Medulla oblongata (tissue), 1 donor: ENCODE measurements around the gene SMC1A.
"Not testable (repeated sequence)": the region's sequence is repeated elsewhere in the genome, so short reads cannot be mapped to it uniquely, and the experiment has no call there.

Source experiments
- DNase-seq: peaks from one replicate; pipeline ENCODE4 v3.0.0-alpha.2; 2015; ENCODE audit errors: extremely low spot score

Gene SMC1A

DNA sequence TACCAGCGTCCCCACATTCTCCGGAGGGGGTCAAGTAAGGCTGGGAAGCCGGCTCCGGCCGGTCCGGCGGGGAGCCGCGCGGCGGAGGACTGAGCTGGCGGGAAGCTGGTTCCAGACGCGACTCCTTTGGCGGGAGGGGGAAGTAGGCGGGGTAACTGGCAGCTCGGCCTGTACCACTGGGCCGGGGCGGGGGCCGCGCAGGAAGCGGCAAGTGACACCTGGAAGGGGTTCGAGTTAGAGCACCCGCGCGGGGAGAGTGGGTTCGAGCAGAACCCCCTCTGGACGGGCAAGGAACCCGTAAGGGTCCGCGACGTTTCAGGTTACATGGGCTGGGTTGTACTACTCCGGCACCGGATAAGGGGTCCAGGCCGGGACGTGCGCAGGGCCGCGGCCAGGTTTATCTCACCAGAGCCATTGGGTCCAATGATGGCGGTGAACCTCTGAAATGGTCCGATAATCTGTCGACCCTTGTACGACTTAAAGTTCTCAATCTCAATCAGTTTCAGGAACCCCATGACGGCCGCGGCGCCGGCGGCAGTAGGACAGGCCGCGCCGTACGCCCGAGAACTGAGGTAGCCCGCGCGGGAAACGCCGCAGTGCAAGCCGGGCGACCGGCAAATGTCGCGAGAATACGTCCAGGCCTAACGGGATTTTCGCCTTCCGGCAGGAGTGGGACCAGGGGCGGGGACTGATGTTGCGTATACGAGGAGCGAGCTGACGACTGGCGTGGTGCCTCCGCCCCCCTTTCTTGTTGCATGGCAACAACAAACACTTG, at the start of gene SMC1A:
SMC1A (minus strand) TSS at position 569 of the 775 bp plus-strand sequence; CDS start at position 515, 54 bp downstream.
- peak; percentile 95 for DNase-seq

DNA sequence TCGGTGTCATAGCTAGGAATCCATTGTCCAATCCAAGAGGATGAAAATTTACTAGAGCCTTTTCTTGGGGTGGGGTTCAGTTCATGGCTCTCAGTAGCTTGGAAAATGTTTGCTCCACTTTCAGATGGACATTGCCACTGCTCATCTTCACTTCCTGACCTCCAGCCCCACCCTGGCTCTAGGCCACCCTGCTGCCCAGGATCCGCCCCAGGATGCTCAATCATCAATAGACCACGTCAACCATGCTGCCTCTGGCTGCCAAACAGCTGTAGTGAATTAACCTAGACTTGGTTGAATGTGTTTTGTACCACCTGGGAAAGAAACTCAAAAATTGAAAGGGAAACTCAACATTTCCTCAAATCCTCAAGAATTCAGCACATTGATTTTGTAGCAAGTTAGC, 48.9 kb upstream of the SMC1A start:
- no peak for DNase-seq

GRCh38 chrX:53468659-53469058, 46.2 kb upstream of the SMC1A start:
- DNase-seq: not testable (repeated sequence)

DNA sequence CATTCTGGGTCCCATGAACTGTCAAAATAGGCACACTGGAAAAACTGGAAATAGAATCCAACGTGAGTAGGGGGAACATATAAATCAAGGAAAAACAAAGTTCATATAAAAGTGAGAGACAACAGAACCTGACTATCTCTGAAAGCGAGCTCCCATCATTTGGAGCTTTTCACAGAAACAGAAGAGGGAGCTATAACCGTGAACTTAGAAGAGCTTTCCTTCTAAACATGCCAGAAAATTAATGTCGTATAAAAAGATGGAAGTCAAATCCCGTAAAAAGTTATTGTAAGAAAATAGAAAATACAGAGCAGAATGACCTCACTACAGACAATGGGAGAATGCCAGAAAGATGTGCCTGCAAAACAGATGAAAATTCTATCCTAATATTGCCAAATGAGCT, 35.6 kb upstream of the SMC1A start:
- no peak for DNase-seq

DNA sequence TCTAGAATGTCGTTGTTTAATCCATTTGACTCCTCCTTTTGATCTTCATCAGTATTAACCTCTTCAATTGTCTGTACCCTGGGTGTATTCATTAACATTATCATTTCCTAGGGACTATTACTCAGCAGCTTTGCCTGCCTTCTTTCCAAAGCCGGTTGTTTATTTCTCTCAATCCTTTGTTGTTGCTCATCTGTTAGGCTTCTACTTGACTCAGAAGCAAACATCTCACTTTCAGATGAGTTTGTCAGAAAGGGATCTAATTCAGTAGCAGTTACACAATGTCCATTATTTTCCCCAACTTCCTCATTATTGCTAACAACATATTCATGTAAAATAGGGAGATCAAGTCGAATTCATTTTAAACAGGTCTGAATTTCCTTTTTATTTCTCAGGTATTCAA, 33.8 kb upstream of the SMC1A start:
- DNase-seq: no peak

DNA sequence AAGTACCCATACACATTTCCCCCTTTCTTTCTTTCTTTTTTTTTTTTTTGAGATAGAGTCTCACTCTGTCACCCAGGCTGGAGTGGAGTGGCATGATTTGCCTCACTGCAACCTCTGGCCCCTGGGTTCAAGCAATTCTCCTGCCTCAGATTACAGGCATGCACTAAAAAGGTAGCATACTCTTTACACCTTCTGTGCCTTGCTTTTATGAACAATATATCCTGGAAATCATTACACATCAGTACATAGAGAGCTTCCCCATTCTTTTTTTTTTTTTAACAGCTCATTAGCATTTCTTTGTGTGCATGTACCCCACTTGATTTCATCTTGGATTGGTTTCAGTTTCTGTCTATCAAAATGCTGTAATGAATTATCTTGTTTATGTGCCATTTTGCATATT, 30.4 kb upstream of the SMC1A start:
- DNase-seq: no peak

DNA sequence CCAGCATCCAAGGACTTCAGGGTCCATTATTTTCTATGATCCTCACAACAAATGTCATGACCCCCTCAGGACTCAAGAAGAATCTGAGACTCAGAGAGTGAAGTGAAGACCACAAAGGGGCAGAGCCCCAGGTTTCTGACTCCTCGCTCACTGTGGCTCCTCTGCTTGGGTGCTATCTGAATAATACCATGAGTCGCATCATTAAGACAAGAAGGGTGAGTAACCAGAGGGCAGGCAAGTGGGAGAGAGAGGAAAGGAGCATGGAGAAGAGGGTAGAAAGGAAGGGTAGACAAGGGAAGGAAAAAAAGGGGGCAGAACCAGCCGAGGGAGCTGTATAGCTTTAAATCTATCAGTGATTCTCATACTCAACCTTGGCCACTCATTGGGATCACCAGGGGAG, 27.2 kb upstream of the SMC1A start:
- no peak for DNase-seq

GRCh38 chrX:53447441-53447840, 25.0 kb upstream of the SMC1A start:
- DNase-seq: no peak

DNA sequence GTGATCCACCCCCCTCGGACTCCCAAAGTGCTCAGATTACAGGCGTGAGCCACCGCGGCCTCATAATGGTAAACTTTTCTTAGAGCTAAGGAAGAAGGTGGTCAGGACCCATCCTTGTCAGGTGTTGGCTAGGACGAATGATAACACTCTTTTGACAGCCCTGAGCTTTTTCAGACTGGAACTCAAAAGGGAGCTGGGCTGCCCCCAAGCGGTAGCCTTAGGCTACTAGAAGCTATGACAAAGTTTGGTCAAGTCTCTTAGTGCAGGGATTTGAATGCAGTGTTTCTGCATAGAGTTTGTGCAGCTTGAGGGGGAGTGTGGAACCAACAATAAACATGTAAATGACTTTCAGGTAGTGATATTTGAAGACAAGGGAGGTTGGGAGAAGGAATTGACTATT, 23.5 kb upstream of the SMC1A start:
- DNase-seq: no peak

GRCh38 chrX:53442322-53442631, 19.8 kb upstream of the SMC1A start:
- no peak for DNase-seq

DNA sequence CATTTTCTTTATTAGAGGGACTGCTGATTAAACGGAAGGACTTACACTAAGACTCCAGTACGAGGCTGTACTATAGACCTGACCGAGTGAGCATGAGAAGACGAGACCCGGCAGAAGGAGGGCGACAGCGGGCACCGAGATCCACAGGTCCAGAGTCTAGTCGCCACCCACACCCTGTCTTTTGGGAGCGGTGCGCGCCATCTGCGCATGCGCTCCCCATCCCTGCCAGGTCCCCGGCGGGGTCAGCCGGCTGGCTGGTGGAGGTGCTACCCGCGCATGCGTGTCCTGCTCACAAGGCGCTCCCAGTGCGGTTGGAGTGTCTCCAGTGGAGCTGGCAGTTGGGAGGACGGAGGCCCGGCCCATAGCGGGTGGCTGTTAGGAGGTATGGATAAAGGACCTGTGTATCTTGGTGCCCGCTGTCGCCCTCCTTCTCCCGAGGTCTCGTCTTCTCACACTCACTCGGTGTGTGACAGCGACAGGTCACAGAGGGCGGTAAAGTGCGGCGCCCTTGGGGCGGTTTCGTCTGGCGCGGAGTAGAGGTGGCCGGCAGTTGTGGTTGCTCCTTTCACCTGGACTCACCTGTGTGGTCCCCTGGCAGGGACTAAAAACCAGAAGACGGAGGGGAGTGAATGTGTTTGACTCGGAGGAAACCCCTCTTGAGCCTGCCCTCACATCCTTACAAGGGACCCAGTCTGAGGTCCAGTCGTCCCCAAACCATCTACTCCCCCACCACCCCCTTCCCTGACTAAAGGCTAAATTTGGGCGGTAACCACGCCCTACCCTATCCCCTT, 19.3 kb upstream of the SMC1A start:
- peak; percentile 50 for DNase-seq

GRCh38 chrX:53440621-53441517, 18.4 kb upstream of the SMC1A start:
- DNase-seq: no peak

GRCh38 chrX:53440101-53440500, 17.6 kb upstream of the SMC1A start:
- no peak for DNase-seq

GRCh38 chrX:53438832-53439230, 16.4 kb upstream of the SMC1A start:
- no peak for DNase-seq

- no peak for DNase-seq
Measured at GRCh38 chrX:53438174-53438831, 15.8 kb upstream of the SMC1A start.

- DNase-seq: no peak
Measured at GRCh38 chrX:53437206-53437605, 14.8 kb upstream of the SMC1A start.

GRCh38 chrX:53435997-53436396, 13.5 kb upstream of the SMC1A start:
- peak; percentile 52 for DNase-seq

- peak; percentile 86 for DNase-seq
Measured at GRCh38 chrX:53433651-53434639, 11.5 kb upstream of the SMC1A start, which contains the start of gene HSD17B10. HSD17B10 (minus strand) TSS chrX:53434370; CDS start chrX:53434345, 25 bp downstream.

DNA sequence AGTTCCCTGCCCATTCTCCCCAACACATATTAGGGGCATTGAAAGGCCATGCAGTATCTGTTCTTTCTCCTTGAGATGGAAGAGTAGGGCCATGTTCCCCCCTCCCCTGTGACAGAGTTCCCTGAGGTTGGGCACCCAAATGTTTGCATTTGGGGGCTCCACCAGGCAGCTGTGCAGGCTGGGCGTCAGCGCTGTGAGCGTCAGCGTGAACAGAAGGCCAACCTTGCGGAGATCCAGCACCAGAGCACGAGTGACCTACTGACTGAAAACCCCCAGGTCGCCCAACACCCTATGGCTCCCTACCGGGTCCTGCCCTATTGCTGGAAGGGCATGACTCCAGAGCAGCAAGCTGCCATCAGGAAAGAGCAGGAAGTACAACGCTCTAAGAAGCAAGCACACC, 7.8 kb upstream of the SMC1A start:
- no peak for DNase-seq

DNA sequence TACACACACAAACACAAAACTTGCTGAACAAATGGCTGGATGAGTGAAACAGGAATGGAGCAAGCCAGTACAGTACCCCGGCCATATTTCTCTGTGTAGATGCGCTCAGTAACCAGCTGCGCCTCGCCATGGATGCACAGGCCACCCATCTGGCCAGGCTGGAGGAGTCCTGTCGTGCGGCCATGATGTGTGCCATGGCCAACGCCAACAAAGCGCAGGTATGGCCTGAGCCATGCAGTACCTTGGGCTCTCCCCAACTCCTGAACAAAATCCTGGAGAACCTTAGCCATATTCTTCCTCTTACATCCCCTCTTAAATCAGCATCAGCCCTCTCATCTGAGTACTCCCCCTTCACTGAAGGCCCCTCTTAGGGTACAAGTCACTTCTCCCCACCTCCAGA, 7.3 kb upstream of the SMC1A start:
- DNase-seq: no peak
